B cell (primary cell): ENCODE measurements around the gene PRSS33. TPM values are rescaled to one million over a fixed set of nuclear protein-coding genes. Genes with fewer than 3 reads are reported as not detected.

ENCODE experiments used
- ATAC-seq: fragments of 200-7000 bp; cut with Tn5 transposase; one replicate; pipeline ENCODE4 v1.10.0; 2021; ENCODE audit warnings: low read depth, mild to moderate bottlenecking, moderate number of reproducible peaks, moderate library complexity
- CTCF ChIA-PET: fragments of 350-600 bp; sonication (Branson Sonifier 250); formaldehyde crosslinking; loops from one replicate; lab custom pipeline; 2021; ENCODE audit warnings: antibody characterized with exemption, inconsistent platforms; lab: Charles Lee
- POLR2A ChIA-PET: fragments of 350-600 bp; sonication (Branson Sonifier 250); formaldehyde crosslinking; loops from one replicate; lab custom pipeline; 2021; ENCODE audit warnings: antibody characterized with exemption; lab: Charles Lee
- DNase-seq: peaks from one replicate; pipeline ENCODE4 v3.0.0; 2013
- H2AFZ ChIP-seq: 2 replicates; pipeline ENCODE4 v1.6.1; 2012; ENCODE audit warnings: mild to moderate bottlenecking, low read depth, low read length; ENCODE audit not compliant: insufficient read depth, poor library complexity, severe bottlenecking
- H3K27ac ChIP-seq, 2 donors: 1 replicate in 1 of 2; 2 replicates in 1 of 2; pipeline ENCODE4 v1.5.1; 2012 to 2013; ENCODE audit warnings: low read length in 2 of 2, mild to moderate bottlenecking in 2 of 2, moderate library complexity in 1 of 2
- H3K27me3 ChIP-seq, 4 experiments: fragments of 200-600 bp in 1 of 4; sonication (generic) in 1 of 4; replicated peaks in 1 of 4; 1 replicate in 2 of 4; 2 replicates in 2 of 4; pipeline versions ENCODE4 v1.6.1 to v1.7.0; 2013 to 2016; ENCODE audit warnings: low read length in 3 of 4, mild to moderate bottlenecking in 2 of 4, mixed read lengths in 1 of 4, moderate library complexity in 1 of 4; ENCODE audit not compliant: insufficient read depth in 4 of 4, control insufficient read depth in 3 of 4; ENCODE audit errors: control extremely low read depth in 1 of 4
- H3K36me3 ChIP-seq, 2 experiments: replicated peaks in 1 of 2; 1 replicate in 1 of 2; 2 replicates in 1 of 2; pipeline versions ENCODE4 v1.6.1 to v1.7.1; 2013; ENCODE audit warnings: low read length in 1 of 2; ENCODE audit not compliant: insufficient read depth in 2 of 2, control insufficient read depth in 1 of 2; ENCODE audit errors: control extremely low read depth in 1 of 2, extremely low read depth in 1 of 2
- H3K4me1 ChIP-seq, 2 donors: fragments of 200-600 bp in 1 of 2; sonication (generic) in 1 of 2; 1 replicate in 1 of 2; 2 replicates in 1 of 2; pipeline versions ENCODE4 v1.5.1 to v1.6.1; 2013 to 2017; ENCODE audit warnings: low read length in 2 of 2; ENCODE audit not compliant: control insufficient read depth in 2 of 2, insufficient read depth in 2 of 2
- H3K4me2 ChIP-seq: replicated peaks from 2 replicates; pipeline ENCODE3; 2012; ENCODE audit warnings: mild to moderate bottlenecking, low read depth, low read length; ENCODE audit not compliant: poor library complexity, severe bottlenecking
- H3K4me3 ChIP-seq, 5 experiments: fragments of 200-600 bp in 1 of 5; sonication (generic) in 1 of 5; 1 replicate in 3 of 5; 2 replicates in 2 of 5; pipeline versions ENCODE4 v1.5.1 to v1.7.0; 2011 to 2016; ENCODE audit warnings: low read length in 4 of 5, mild to moderate bottlenecking in 4 of 5, low read depth in 2 of 5, control low read depth in 1 of 5, moderate library complexity in 1 of 5; ENCODE audit not compliant: insufficient read depth in 1 of 5; ENCODE audit errors: control extremely low read depth in 1 of 5, extremely low read depth in 1 of 5
- H3K79me2 ChIP-seq: fragments of 200-600 bp; sonication (generic); one replicate; pipeline ENCODE4 v1.6.0; 2016; ENCODE audit warnings: low read length; ENCODE audit not compliant: control insufficient read depth, insufficient read depth
- H3K9ac ChIP-seq: fragments of 200-600 bp; sonication (generic); 2 replicates; pipeline ENCODE4 v1.6.1; 2017; ENCODE audit warnings: mild to moderate bottlenecking, low read length, moderate library complexity
- H3K9me3 ChIP-seq, 3 donors: one replicate each; pipeline versions ENCODE4 v1.6.1 to v1.7.1; 2013; ENCODE audit warnings: low read length in 2 of 3; ENCODE audit not compliant: control insufficient read depth in 2 of 3, insufficient read depth in 1 of 3; ENCODE audit errors: control extremely low read depth in 1 of 3
- H4K20me1 ChIP-seq: 2 replicates; pipeline ENCODE4 v1.6.0; 2012; ENCODE audit warnings: mild to moderate bottlenecking, low read length; ENCODE audit not compliant: insufficient read depth, control insufficient read depth, poor library complexity, severe bottlenecking
- H3K27ac Mint-ChIP-seq: one replicate; pipeline ENCODE4 v1.8.0; 2021; ENCODE audit warnings: mixed read lengths
- H3K27me3 Mint-ChIP-seq: one replicate; pipeline ENCODE4 v1.8.0; 2021; ENCODE audit warnings: mixed read lengths
- H3K4me1 Mint-ChIP-seq: one replicate; pipeline ENCODE4 v1.8.0; 2021; ENCODE audit warnings: mixed read lengths
- H3K4me3 Mint-ChIP-seq: one replicate; pipeline ENCODE4 v1.8.0; 2021; ENCODE audit warnings: mixed read lengths
- H3K9me3 Mint-ChIP-seq: one replicate; pipeline ENCODE4 v1.8.0; 2022; ENCODE audit warnings: mixed read lengths; ENCODE audit not compliant: insufficient read depth
- CTCF ChIP-seq: fragments of 200-600 bp; IDR thresholded peaks from one replicate; pipeline ENCODE4 v1.8.0; 2022; ENCODE audit warnings: antibody characterized with exemption, mild to moderate bottlenecking
- EZH2 ChIP-seq: IDR thresholded peaks from 2 replicates; pipeline ENCODE4 v1.6.1; 2012; ENCODE audit warnings: borderline replicate concordance, low read depth, mild to moderate bottlenecking, moderate library complexity, low read length; ENCODE audit not compliant: insufficient read depth, poor library complexity, severe bottlenecking
- WGBS: methylation state at CpG from one replicate; pipeline ENCODE4 v1.1.5; 2013; ENCODE audit warnings: missing lambda C conversion rate; ENCODE audit not compliant: insufficient coverage; 5-methylcytosine and 5-hydroxymethylcytosine counted together
- intact Hi-C: fragments of 100-400 bp; cut with micrococcal nuclease; formaldehyde crosslinking; loops from one replicate; pipeline ENCODE4 v1.10.0; 2022
- polyA plus RNA-seq: library from polyadenylated mRNA; depleted of rRNA; stranded (reverse); fragments of >200 nt; gene quantifications from 2 replicates; pipeline ENCODE4 v1.2.3, GENCODE V29; 2012
- total RNA-seq, 2 donors: library from RNA; stranded (reverse); fragments of 120-200 nt in 1 of 2; gene quantifications; 1 replicate in 1 of 2; 2 replicates in 1 of 2; pipeline versions ENCODE4 v1.2.3 to v1.2.4, GENCODE V29; 2013 to 2022

Gene PRSS33
- total and polyA plus RNA-seq, 2 donors (not counting 1 experiment from before 2014, with no cell fraction given): not detected

- H4K20me1 ChIP-seq: no peaks in the 10 kb centered on the region
- Mint-ChIP-seq H3K4me3 (peak overlapping the region; percentile 39), H3K27me3 (peaks cover 12% of the 10 kb centered on the region), H3K27ac (no peak overlapping the region), H3K9me3 (no peaks in the 10 kb centered on the region), H3K4me1 (peaks cover 9% of the 10 kb centered on the region)
- no peak overlapping the region for H3K4me2 ChIP-seq
- intact Hi-C loops: no loop called here
- no peak overlapping the region for H3K27ac ChIP-seq
- no peaks in the 10 kb centered on the region for H3K36me3 ChIP-seq
- H3K4me3 ChIP-seq: no peak overlapping the region
- no peak overlapping the region for H3K9ac ChIP-seq
- H3K79me2 ChIP-seq: peaks cover 4% of the 10 kb centered on the region
- CTCF ChIA-PET: no interaction called here
- TF ChIP-seq EZH2 (no peak), CTCF (no peak)
- peaks cover 7 to 23% of the 10 kb centered on the region in 2 donors for H3K4me1 ChIP-seq
- POLR2A ChIA-PET: no interaction called here
- peaks cover 0 to 31% (median 6%) of the 10 kb centered on the region in 4 experiments for H3K27me3 ChIP-seq
- no peak overlapping the region for H2AFZ ChIP-seq
- peaks cover 0 to 6% (median 0%) of the 10 kb centered on the region in 3 donors for H3K9me3 ChIP-seq
- whole genome bisulfite sequencing: 97% methylated on average over 11 of the region's 15 CpGs
- no peak for DNase-seq
- no peak for ATAC-seq
Measured at GRCh38 chr16:2783581-2784357, 3.6 kb downstream of the PRSS33 start.

- intact Hi-C loops: no loop called here
- no peak overlapping the region for H3K27ac Mint-ChIP-seq
- H3K27ac ChIP-seq: no peak overlapping the region
- no peak for DNase-seq
- TF ChIP-seq EZH2: no peak
- TF ChIP-seq CTCF: no peak
- peaks cover 0 to 6% (median 0%) of the 10 kb centered on the region in 3 donors for H3K9me3 ChIP-seq
- no peak overlapping the region for H3K9ac ChIP-seq
- H3K4me1 Mint-ChIP-seq: peaks cover 19% of the 10 kb centered on the region
- H3K9me3 Mint-ChIP-seq: no peaks in the 10 kb centered on the region
- H2AFZ ChIP-seq: no peak overlapping the region
- H3K36me3 ChIP-seq: no peaks in the 10 kb centered on the region
- peaks cover 8% of the 10 kb centered on the region for H3K27me3 Mint-ChIP-seq
- ATAC-seq: no peak
- 83% methylated on average over 17 of the region's 20 CpGs for WGBS
- POLR2A ChIA-PET: no interaction called here
- no peak overlapping the region for H3K4me3 ChIP-seq
- H3K4me2 ChIP-seq: no peak overlapping the region
- H3K27me3 ChIP-seq: peaks cover 0 to 23% (median 5%) of the 10 kb centered on the region in 4 experiments
- H3K79me2 ChIP-seq: peaks cover 12% of the 10 kb centered on the region
- CTCF ChIA-PET: interaction anchor here (1.3 kb wide), 1 partner anchor 85 kb away, joined by 3 read pairs; no protein-coding TSS in a partner anchor
- no peak overlapping the region for H3K4me3 Mint-ChIP-seq
- peaks cover 15 to 33% of the 10 kb centered on the region in 2 donors for H3K4me1 ChIP-seq
- H4K20me1 ChIP-seq: no peaks in the 10 kb centered on the region
Measured at GRCh38 chr16:2782583-2783351, 4.6 kb downstream of the PRSS33 start.
